GM23248 (cell line): ENCODE data around the gene PTDSS2. TPM values are rescaled to one million over a fixed set of nuclear protein-coding genes. Genes with fewer than 3 reads are reported as not detected.

Source experiments
- DNase-seq: peaks from one replicate; pipeline ENCODE4 v3.0.0-alpha.2; 2015
- H2AFZ ChIP-seq: fragments of 200-600 bp; sonication (generic); 2 replicates; pipeline ENCODE4 v1.6.1; 2016; ENCODE audit warnings: antibody characterized with exemption
- H3F3A ChIP-seq: fragments of 200-600 bp; sonication (generic); 2 replicates; pipeline ENCODE4 v1.6.1; 2016; ENCODE audit warnings: mild to moderate bottlenecking, antibody characterized with exemption, mixed run types; ENCODE audit not compliant: insufficient read depth
- H3K27ac ChIP-seq: fragments of 200-600 bp; sonication (generic); 2 replicates; pipeline ENCODE4 v1.5.1; 2016; ENCODE audit warnings: mild to moderate bottlenecking
- H3K27me3 ChIP-seq: fragments of 200-600 bp; sonication (generic); replicated peaks from 2 replicates; pipeline ENCODE4 v1.6.1; 2016; ENCODE audit warnings: mild to moderate bottlenecking; ENCODE audit not compliant: insufficient read depth
- H3K36me3 ChIP-seq: fragments of 200-600 bp; sonication (generic); 2 replicates; pipeline ENCODE4 v1.6.1; 2016; ENCODE audit warnings: low read depth, mild to moderate bottlenecking
- H3K4me1 ChIP-seq: fragments of 200-600 bp; sonication (generic); 2 replicates; pipeline ENCODE4 v1.6.1; 2016; ENCODE audit warnings: mild to moderate bottlenecking; ENCODE audit not compliant: insufficient read depth
- H3K4me2 ChIP-seq: fragments of 200-600 bp; sonication (generic); one replicate; pipeline ENCODE4 v1.6.1; 2016; ENCODE audit warnings: mild to moderate bottlenecking; ENCODE audit not compliant: unreplicated experiment
- H3K4me3 ChIP-seq: fragments of 200-600 bp; sonication (generic); 2 replicates; pipeline ENCODE4 v1.5.1; 2016; ENCODE audit warnings: mild to moderate bottlenecking
- H3K79me2 ChIP-seq: fragments of 200-600 bp; sonication (generic); 2 replicates; pipeline ENCODE4 v1.6.1; 2016; ENCODE audit warnings: mild to moderate bottlenecking; ENCODE audit not compliant: insufficient read depth
- H3K9ac ChIP-seq: fragments of 200-600 bp; sonication (generic); 2 replicates; pipeline ENCODE4 v1.6.1; 2016; ENCODE audit warnings: mild to moderate bottlenecking
- H3K9me2 ChIP-seq: fragments of 200-600 bp; sonication (generic); 2 replicates; pipeline ENCODE4 v1.6.1; 2016; ENCODE audit warnings: mixed run types, mild to moderate bottlenecking, moderate library complexity; ENCODE audit not compliant: insufficient read depth
- H3K9me3 ChIP-seq: fragments of 200-600 bp; sonication (generic); one replicate; pipeline ENCODE4 v1.6.1; 2017; ENCODE audit warnings: low read depth
- H4K20me1 ChIP-seq: fragments of 200-600 bp; sonication (generic); 2 replicates; pipeline ENCODE4 v1.6.0; 2016; ENCODE audit not compliant: insufficient read depth
- EZH2 ChIP-seq: fragments of 200-600 bp; sonication (generic); IDR thresholded peaks from 2 replicates; pipeline ENCODE4 v1.6.1; 2018; ENCODE audit warnings: antibody characterized with exemption, mild to moderate bottlenecking; ENCODE audit not compliant: insufficient read depth, poor library complexity, severe bottlenecking
- EZH2phosphoT487 ChIP-seq: fragments of 200-600 bp; sonication (generic); IDR thresholded peaks from 2 replicates; pipeline ENCODE4 v1.6.1; 2018; ENCODE audit warnings: antibody characterized with exemption, moderate library complexity, mild to moderate bottlenecking, low read depth; ENCODE audit not compliant: insufficient read depth
- WGBS, 2 experiments: methylation state at CpG; one replicate each; pipeline ENCODE4 v1.1.6; 2015 to 2017; ENCODE audit warnings: low lambda C conversion rate in 2 of 2, low coverage in 1 of 2; ENCODE audit errors: missing lambda C conversion rate in 2 of 2; 5-methylcytosine and 5-hydroxymethylcytosine counted together
- in situ Hi-C: fragments of 300-500 bp; cut with MboI; formaldehyde crosslinking; loops from 2 replicates; pipeline ENCODE4 v1.15.0; 2020
- polyA plus RNA-seq: library from polyadenylated mRNA; unstranded; fragments of >200 nt; fragmentation: Nextera tagmentation; extraction: Ambion mirVana; gene quantifications from 2 replicates; pipeline ENCODE4 v1.2.1, GENCODE V29; 2016
- total RNA-seq: library from RNA; depleted of rRNA; stranded (reverse); fragments of >200 nt; shearing (Covaris generic); gene quantifications from 2 replicates; pipeline ENCODE4 v1.2.3, GENCODE V29; 2014

The PTDSS2 gene
- total and polyA plus RNA-seq, 2 experiments from 2014 or later = 22.2 to 44.1 TPM

- Histone ChIP-seq H3F3A (no peaks in the 10 kb centered on the region), H3K27ac (no peak overlapping the region), H3K27me3 (peaks cover 10% of the 10 kb centered on the region), H3K9me2 (no peaks in the 10 kb centered on the region), H3K9ac (no peak overlapping the region), H3K4me1 (no peaks in the 10 kb centered on the region), H3K79me2 (no peaks in the 10 kb centered on the region), H3K9me3 (no peaks in the 10 kb centered on the region), H2AFZ (no peak overlapping the region), H3K36me3 (no peaks in the 10 kb centered on the region), H3K4me3 (no peak overlapping the region), H3K4me2 (no peak overlapping the region), H4K20me1 (no peaks in the 10 kb centered on the region)
- 83 to 87% methylated on average over 22 to 24 of the region's 24 CpGs for WGBS, 2 experiments
- DNase-seq = no peak
- in situ Hi-C loops = no loop called here
- no peak for TF ChIP-seq EZH2phosphoT487
- no peak for TF ChIP-seq EZH2
Observed at GRCh38 chr11:428295-428694, 21.8 kb upstream of the PTDSS2 start.

- TF ChIP-seq EZH2phosphoT487 = no peak
- no peak for TF ChIP-seq EZH2
Observed at GRCh38 chr11:429391-429790, 20.7 kb upstream of the PTDSS2 start.

GRCh38 chr11:429931-430456, 20.1 kb upstream of the PTDSS2 start:
- in situ Hi-C loops = no loop called here
- no peaks in the 10 kb centered on the region for H3K36me3 ChIP-seq
- 12 to 20% methylated on average over 12 to 25 of the region's 25 CpGs for WGBS, 2 experiments
- no peaks in the 10 kb centered on the region for H3K9me3 ChIP-seq
- no peak for DNase-seq
- H3F3A ChIP-seq = no peaks in the 10 kb centered on the region
- no peaks in the 10 kb centered on the region; the same call in 1 of the 2 replicates for H3K27me3 ChIP-seq
- TF ChIP-seq EZH2 (no peak), EZH2phosphoT487 (no peak)
- no peaks in the 10 kb centered on the region for H4K20me1 ChIP-seq
- H3K27ac ChIP-seq = no peak overlapping the region
- H3K9ac ChIP-seq = no peak overlapping the region
- H3K9me2 ChIP-seq = no peaks in the 10 kb centered on the region
- no peak overlapping the region for H2AFZ ChIP-seq
- H3K4me2 ChIP-seq = no peak overlapping the region
- H3K4me3 ChIP-seq = no peak overlapping the region
- H3K79me2 ChIP-seq = no peaks in the 10 kb centered on the region
- H3K4me1 ChIP-seq = no peaks in the 10 kb centered on the region

More at GRCh38 chr11:429391-429790, 20.7 kb upstream of the PTDSS2 start:
- 70 to 74% methylated on average over 25 to 27 of the region's 27 CpGs for WGBS, 2 experiments
- H3K4me2 ChIP-seq = no peak overlapping the region
- no peak overlapping the region for H3K4me3 ChIP-seq
- H3K27ac ChIP-seq = no peak overlapping the region
- no peaks in the 10 kb centered on the region for H3K36me3 ChIP-seq
- no peaks in the 10 kb centered on the region for H3K4me1 ChIP-seq
- H3K9me2 ChIP-seq = no peaks in the 10 kb centered on the region
- no peak overlapping the region for H2AFZ ChIP-seq
- no peak for DNase-seq
- H3K9me3 ChIP-seq = no peaks in the 10 kb centered on the region
- H3K27me3 ChIP-seq = peaks cover 4% of the 10 kb centered on the region
- no peak overlapping the region for H3K9ac ChIP-seq
- no peaks in the 10 kb centered on the region for H3K79me2 ChIP-seq
- H3F3A ChIP-seq = no peaks in the 10 kb centered on the region
- H4K20me1 ChIP-seq = no peaks in the 10 kb centered on the region
- in situ Hi-C loops = no loop called here

- H3K9me3 ChIP-seq = no peaks in the 10 kb centered on the region
- H3K9me2 ChIP-seq = no peaks in the 10 kb centered on the region
- TF ChIP-seq EZH2phosphoT487 (no peak), EZH2 (no peak)
- no peak overlapping the region for H3K27ac ChIP-seq
- H3K36me3 ChIP-seq = no peaks in the 10 kb centered on the region
- no peaks in the 10 kb centered on the region for H3K27me3 ChIP-seq
- no peak overlapping the region for H3K9ac ChIP-seq
- no peak overlapping the region for H3K4me2 ChIP-seq
- in situ Hi-C loops = no loop called here
- H3F3A ChIP-seq = no peaks in the 10 kb centered on the region
- no peak for DNase-seq
- no peak overlapping the region for H2AFZ ChIP-seq
- no peaks in the 10 kb centered on the region for H3K79me2 ChIP-seq
- H4K20me1 ChIP-seq = no peaks in the 10 kb centered on the region
- H3K4me3 ChIP-seq = no peak overlapping the region
- H3K4me1 ChIP-seq = no peaks in the 10 kb centered on the region
- WGBS, 2 experiments = 67 to 77% methylated on average over 11 to 13 of the region's 13 CpGs
Observed at GRCh38 chr11:431921-432320, 18.2 kb upstream of the PTDSS2 start.
